ENCODE results near the gene RCSD1. TPM values are rescaled to one million over a fixed set of nuclear protein-coding genes. Genes with fewer than 3 reads are reported as not detected.

Gene RCSD1
- total and polyA plus RNA-seq, 10 of the 15 experiments (the other 5 are each of a cell fraction or from before 2014, with no cell fraction given), result 11.4 to 78.3 (median 71.6) TPM

DNA sequence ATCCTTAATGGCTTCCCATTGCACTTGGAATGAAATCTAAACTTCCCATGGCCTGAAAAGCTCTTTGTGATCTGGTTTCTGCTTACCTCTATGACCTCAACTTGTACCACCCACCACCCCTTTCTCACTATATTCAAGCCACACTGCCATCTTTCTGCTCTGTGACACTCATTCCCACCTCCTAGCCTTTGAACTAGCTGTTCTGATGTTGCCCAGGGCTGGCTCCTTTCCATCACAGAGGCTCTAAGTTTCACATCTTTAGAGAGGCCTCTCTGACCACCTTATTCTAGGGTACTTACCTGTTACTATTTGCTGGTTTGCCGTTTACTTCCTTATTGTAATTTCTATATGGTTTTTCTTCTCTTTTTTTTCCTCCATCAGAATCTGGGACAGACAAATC is 96.0 kb downstream of the RCSD1 start:
- H4K20me1 ChIP-seq (ENCODE audit: control insufficient read depth, insufficient read depth), result peaks cover 4% of the 10 kb centered on the region; the same call in 1 of the 2 replicates
- ChIA-PET CTCF (interaction anchor here (1.6 kb wide), 1 partner anchor 11 kb away, joined by 6 read pairs; no protein-coding TSS in a partner anchor), RAD21 (ENCODE audit: unreplicated experiment) (interaction anchor here (1.0 to 1.9 kb wide), 2 partner anchors 27 to 109 kb away, joined by 3 to 9 read pairs; no protein-coding TSS in a partner anchor), POLR2A (interaction anchor here (0.6 to 1.0 kb wide), 2 partner anchors 9 to 27 kb away, joined by 5 read pairs; no protein-coding TSS in a partner anchor), SMC1A (ENCODE audit: uncharacterized antibody, unreplicated experiment) (interaction anchor here (0.7 to 4.0 kb wide), 3 partner anchors 11 to 27 kb away, joined by 3 to 21 read pairs (median 3); no protein-coding TSS in a partner anchor)
- peaks cover 70% of the 10 kb centered on the region for H3K79me2 ChIP-seq (ENCODE audit: control insufficient read depth, insufficient read depth, low read length)
- FAIRE-seq (no peak), ATAC-seq (peak; percentile 4; the same call in 1 of the 3 replicates), DNase-seq (ENCODE audit: low read depth, low spot score) (no peak)
- H3K4me1 ChIP-seq (ENCODE audit: control insufficient read depth, insufficient read depth, low read length), result peaks cover 17% of the 10 kb centered on the region
- no peaks in the 10 kb centered on the region for H3K27me3 ChIP-seq (replicated peaks in 1 of 2; ENCODE audit: control insufficient read depth in 2 of 2, insufficient read depth in 2 of 2, low read length in 1 of 2)
- WGBS (ENCODE audit: insufficient coverage, insufficient replicate concordance, low lambda C conversion rate, missing lambda C conversion rate), result 12% methylated on average over 1 of the region's 1 CpG
- H3K4me2 ChIP-seq (ENCODE audit: control insufficient read depth, insufficient read depth), result peak overlapping the region; percentile 51
- H3K9me3 ChIP-seq (replicated peaks; ENCODE audit: control insufficient read depth, insufficient read depth, low read length), result no peaks in the 10 kb centered on the region
- H3K36me3 ChIP-seq (ENCODE audit: control insufficient read depth in 2 of 2, insufficient read depth in 2 of 2, low read length in 1 of 2), result peaks cover 2% of the 10 kb centered on the region in 2 experiments; a peak in 2 of 4 replicates
- no peak overlapping the region for H3K27ac ChIP-seq (ENCODE audit: control insufficient read depth, insufficient read depth)
- in situ Hi-C loops (cut with MboI), result no loop called here
- no peak overlapping the region for H2AFZ ChIP-seq (ENCODE audit: control insufficient read depth, low read depth, low read length)
- peak overlapping the region; percentile 11; the same call in 1 of the 2 replicates for H3K4me3 ChIP-seq
- intact Hi-C loops (cut with micrococcal nuclease; ENCODE audit: unreplicated experiment), result no loop called here
- BruUV-seq (replicated peaks), result no TSS peak
- H3K9ac ChIP-seq (ENCODE audit: control insufficient read depth, insufficient read depth, low read length), result no peak overlapping the region
- TF ChIP-seq TCF7 (IDR thresholded peaks at IDR 0.05; ENCODE audit: borderline replicate concordance) (no peak), SMAD5 (IDR thresholded peaks at IDR 0.05; ENCODE audit: low read depth) (no peak), RAD51 (IDR thresholded peaks at IDR 0.05) (no peak), ZNF217 (IDR thresholded peaks at IDR 0.05) (no peak), CHD2 (IDR thresholded peaks at IDR 0.05; ENCODE audit: borderline replicate concordance, low read depth, low read length) (no peak), CHD4 (IDR thresholded peaks at IDR 0.05) (no peak), CREM (IDR thresholded peaks at IDR 0.05; ENCODE audit: low read depth) (no peak), TCF12 (IDR thresholded peaks at IDR 0.05; ENCODE audit: low read depth, low read length) (no peak), RFX5 (IDR thresholded peaks at IDR 0.05; ENCODE audit: low read depth, low read length) (no peak), BMI1 (IDR thresholded peaks at IDR 0.05; ENCODE audit: borderline replicate concordance) (no peak), RUNX3 (IDR thresholded peaks at IDR 0.05; ENCODE audit: low read length) (no peak)
- TF ChIP-seq, protein P1, sequence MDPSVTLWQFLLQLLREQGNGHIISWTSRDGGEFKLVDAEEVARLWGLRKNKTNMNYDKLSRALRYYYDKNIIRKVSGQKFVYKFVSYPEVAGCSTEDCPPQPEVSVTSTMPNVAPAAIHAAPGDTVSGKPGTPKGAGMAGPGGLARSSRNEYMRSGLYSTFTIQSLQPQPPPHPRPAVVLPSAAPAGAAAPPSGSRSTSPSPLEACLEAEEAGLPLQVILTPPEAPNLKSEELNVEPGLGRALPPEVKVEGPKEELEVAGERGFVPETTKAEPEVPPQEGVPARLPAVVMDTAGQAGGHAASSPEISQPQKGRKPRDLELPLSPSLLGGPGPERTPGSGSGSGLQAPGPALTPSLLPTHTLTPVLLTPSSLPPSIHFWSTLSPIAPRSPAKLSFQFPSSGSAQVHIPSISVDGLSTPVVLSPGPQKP (IDR thresholded peaks at IDR 0.05; ENCODE audit: low read depth, low read length), result no peak
- TF ChIP-seq, protein P2, sequence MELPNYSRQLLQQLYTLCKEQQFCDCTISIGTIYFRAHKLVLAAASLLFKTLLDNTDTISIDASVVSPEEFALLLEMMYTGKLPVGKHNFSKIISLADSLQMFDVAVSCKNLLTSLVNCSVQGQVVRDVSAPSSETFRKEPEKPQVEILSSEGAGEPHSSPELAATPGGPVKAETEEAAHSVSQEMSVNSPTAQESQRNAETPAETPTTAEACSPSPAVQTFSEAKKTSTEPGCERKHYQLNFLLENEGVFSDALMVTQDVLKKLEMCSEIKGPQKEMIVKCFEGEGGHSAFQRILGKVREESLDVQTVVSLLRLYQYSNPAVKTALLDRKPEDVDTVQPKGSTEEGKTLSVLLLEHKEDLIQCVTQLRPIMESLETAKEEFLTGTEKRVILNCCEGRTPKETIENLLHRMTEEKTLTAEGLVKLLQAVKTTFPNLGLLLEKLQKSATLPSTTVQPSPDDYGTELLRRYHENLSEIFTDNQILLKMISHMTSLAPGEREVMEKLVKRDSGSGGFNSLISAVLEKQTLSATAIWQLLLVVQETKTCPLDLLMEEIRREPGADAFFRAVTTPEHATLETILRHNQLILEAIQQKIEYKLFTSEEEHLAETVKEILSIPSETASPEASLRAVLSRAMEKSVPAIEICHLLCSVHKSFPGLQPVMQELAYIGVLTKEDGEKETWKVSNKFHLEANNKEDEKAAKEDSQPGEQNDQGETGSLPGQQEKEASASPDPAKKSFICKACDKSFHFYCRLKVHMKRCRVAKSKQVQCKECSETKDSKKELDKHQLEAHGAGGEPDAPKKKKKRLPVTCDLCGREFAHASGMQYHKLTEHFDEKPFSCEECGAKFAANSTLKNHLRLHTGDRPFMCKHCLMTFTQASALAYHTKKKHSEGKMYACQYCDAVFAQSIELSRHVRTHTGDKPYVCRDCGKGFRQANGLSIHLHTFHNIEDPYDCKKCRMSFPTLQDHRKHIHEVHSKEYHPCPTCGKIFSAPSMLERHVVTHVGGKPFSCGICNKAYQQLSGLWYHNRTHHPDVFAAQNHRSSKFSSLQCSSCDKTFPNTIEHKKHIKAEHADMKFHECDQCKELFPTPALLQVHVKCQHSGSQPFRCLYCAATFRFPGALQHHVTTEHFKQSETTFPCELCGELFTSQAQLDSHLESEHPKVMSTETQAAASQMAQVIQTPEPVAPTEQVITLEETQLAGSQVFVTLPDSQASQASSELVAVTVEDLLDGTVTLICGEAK (IDR thresholded peaks at IDR 0.05; ENCODE audit: borderline replicate concordance), result no peak
- TF ChIP-seq, protein P3, sequence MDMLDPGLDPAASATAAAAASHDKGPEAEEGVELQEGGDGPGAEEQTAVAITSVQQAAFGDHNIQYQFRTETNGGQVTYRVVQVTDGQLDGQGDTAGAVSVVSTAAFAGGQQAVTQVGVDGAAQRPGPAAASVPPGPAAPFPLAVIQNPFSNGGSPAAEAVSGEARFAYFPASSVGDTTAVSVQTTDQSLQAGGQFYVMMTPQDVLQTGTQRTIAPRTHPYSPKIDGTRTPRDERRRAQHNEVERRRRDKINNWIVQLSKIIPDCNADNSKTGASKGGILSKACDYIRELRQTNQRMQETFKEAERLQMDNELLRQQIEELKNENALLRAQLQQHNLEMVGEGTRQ (IDR thresholded peaks at IDR 0.05; ENCODE audit: borderline replicate concordance, low read depth, low read length), result no peak
- TF ChIP-seq, protein P4, sequence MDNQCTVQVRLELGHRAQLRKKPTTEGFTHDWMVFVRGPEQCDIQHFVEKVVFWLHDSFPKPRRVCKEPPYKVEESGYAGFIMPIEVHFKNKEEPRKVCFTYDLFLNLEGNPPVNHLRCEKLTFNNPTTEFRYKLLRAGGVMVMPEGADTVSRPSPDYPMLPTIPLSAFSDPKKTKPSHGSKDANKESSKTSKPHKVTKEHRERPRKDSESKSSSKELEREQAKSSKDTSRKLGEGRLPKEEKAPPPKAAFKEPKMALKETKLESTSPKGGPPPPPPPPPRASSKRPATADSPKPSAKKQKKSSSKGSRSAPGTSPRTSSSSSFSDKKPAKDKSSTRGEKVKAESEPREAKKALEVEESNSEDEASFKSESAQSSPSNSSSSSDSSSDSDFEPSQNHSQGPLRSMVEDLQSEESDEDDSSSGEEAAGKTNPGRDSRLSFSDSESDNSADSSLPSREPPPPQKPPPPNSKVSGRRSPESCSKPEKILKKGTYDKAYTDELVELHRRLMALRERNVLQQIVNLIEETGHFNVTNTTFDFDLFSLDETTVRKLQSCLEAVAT (IDR thresholded peaks at IDR 0.05), result no peak
- TF ChIP-seq, protein P5, sequence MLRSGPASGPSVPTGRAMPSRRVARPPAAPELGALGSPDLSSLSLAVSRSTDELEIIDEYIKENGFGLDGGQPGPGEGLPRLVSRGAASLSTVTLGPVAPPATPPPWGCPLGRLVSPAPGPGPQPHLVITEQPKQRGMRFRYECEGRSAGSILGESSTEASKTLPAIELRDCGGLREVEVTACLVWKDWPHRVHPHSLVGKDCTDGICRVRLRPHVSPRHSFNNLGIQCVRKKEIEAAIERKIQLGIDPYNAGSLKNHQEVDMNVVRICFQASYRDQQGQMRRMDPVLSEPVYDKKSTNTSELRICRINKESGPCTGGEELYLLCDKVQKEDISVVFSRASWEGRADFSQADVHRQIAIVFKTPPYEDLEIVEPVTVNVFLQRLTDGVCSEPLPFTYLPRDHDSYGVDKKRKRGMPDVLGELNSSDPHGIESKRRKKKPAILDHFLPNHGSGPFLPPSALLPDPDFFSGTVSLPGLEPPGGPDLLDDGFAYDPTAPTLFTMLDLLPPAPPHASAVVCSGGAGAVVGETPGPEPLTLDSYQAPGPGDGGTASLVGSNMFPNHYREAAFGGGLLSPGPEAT (IDR thresholded peaks at IDR 0.05; ENCODE audit: low read depth), result no peak

Measured in GM12878 (cell line).